B cell (primary cell): ENCODE measurements around the gene MPND. TPM values are rescaled to one million over a fixed set of nuclear protein-coding genes. Genes with fewer than 3 reads are reported as not detected.

ENCODE experiments used
- ATAC-seq: fragments of 200-7000 bp; cut with Tn5 transposase; one replicate; pipeline ENCODE4 v1.10.0; 2021; ENCODE audit warnings: low read depth, mild to moderate bottlenecking, moderate number of reproducible peaks, moderate library complexity
- CTCF ChIA-PET: fragments of 350-600 bp; sonication (Branson Sonifier 250); formaldehyde crosslinking; loops from one replicate; lab custom pipeline; 2021; ENCODE audit warnings: antibody characterized with exemption, inconsistent platforms; lab: Charles Lee
- POLR2A ChIA-PET: fragments of 350-600 bp; sonication (Branson Sonifier 250); formaldehyde crosslinking; loops from one replicate; lab custom pipeline; 2021; ENCODE audit warnings: antibody characterized with exemption; lab: Charles Lee
- DNase-seq: peaks from one replicate; pipeline ENCODE4 v3.0.0; 2013
- H2AFZ ChIP-seq: 2 replicates; pipeline ENCODE4 v1.6.1; 2012; ENCODE audit warnings: mild to moderate bottlenecking, low read depth, low read length; ENCODE audit not compliant: insufficient read depth, poor library complexity, severe bottlenecking
- H3K27ac ChIP-seq, 2 donors: 1 replicate in 1 of 2; 2 replicates in 1 of 2; pipeline ENCODE4 v1.5.1; 2012 to 2013; ENCODE audit warnings: low read length in 2 of 2, mild to moderate bottlenecking in 2 of 2, moderate library complexity in 1 of 2
- H3K27me3 ChIP-seq, 4 experiments: fragments of 200-600 bp in 1 of 4; sonication (generic) in 1 of 4; replicated peaks in 1 of 4; 1 replicate in 2 of 4; 2 replicates in 2 of 4; pipeline versions ENCODE4 v1.6.1 to v1.7.0; 2013 to 2016; ENCODE audit warnings: low read length in 3 of 4, mild to moderate bottlenecking in 2 of 4, mixed read lengths in 1 of 4, moderate library complexity in 1 of 4; ENCODE audit not compliant: insufficient read depth in 4 of 4, control insufficient read depth in 3 of 4; ENCODE audit errors: control extremely low read depth in 1 of 4
- H3K36me3 ChIP-seq, 2 experiments: replicated peaks in 1 of 2; 1 replicate in 1 of 2; 2 replicates in 1 of 2; pipeline versions ENCODE4 v1.6.1 to v1.7.1; 2013; ENCODE audit warnings: low read length in 1 of 2; ENCODE audit not compliant: insufficient read depth in 2 of 2, control insufficient read depth in 1 of 2; ENCODE audit errors: control extremely low read depth in 1 of 2, extremely low read depth in 1 of 2
- H3K4me1 ChIP-seq, 2 donors: fragments of 200-600 bp in 1 of 2; sonication (generic) in 1 of 2; 1 replicate in 1 of 2; 2 replicates in 1 of 2; pipeline versions ENCODE4 v1.5.1 to v1.6.1; 2013 to 2017; ENCODE audit warnings: low read length in 2 of 2; ENCODE audit not compliant: control insufficient read depth in 2 of 2, insufficient read depth in 2 of 2
- H3K4me2 ChIP-seq: replicated peaks from 2 replicates; pipeline ENCODE3; 2012; ENCODE audit warnings: mild to moderate bottlenecking, low read depth, low read length; ENCODE audit not compliant: poor library complexity, severe bottlenecking
- H3K4me3 ChIP-seq, 5 experiments: fragments of 200-600 bp in 1 of 5; sonication (generic) in 1 of 5; 1 replicate in 3 of 5; 2 replicates in 2 of 5; pipeline versions ENCODE4 v1.5.1 to v1.7.0; 2011 to 2016; ENCODE audit warnings: low read length in 4 of 5, mild to moderate bottlenecking in 4 of 5, low read depth in 2 of 5, control low read depth in 1 of 5, moderate library complexity in 1 of 5; ENCODE audit not compliant: insufficient read depth in 1 of 5; ENCODE audit errors: control extremely low read depth in 1 of 5, extremely low read depth in 1 of 5
- H3K79me2 ChIP-seq: fragments of 200-600 bp; sonication (generic); one replicate; pipeline ENCODE4 v1.6.0; 2016; ENCODE audit warnings: low read length; ENCODE audit not compliant: control insufficient read depth, insufficient read depth
- H3K9ac ChIP-seq: fragments of 200-600 bp; sonication (generic); 2 replicates; pipeline ENCODE4 v1.6.1; 2017; ENCODE audit warnings: mild to moderate bottlenecking, low read length, moderate library complexity
- H3K9me3 ChIP-seq, 3 donors: one replicate each; pipeline versions ENCODE4 v1.6.1 to v1.7.1; 2013; ENCODE audit warnings: low read length in 2 of 3; ENCODE audit not compliant: control insufficient read depth in 2 of 3, insufficient read depth in 1 of 3; ENCODE audit errors: control extremely low read depth in 1 of 3
- H4K20me1 ChIP-seq: 2 replicates; pipeline ENCODE4 v1.6.0; 2012; ENCODE audit warnings: mild to moderate bottlenecking, low read length; ENCODE audit not compliant: insufficient read depth, control insufficient read depth, poor library complexity, severe bottlenecking
- H3K27ac Mint-ChIP-seq: one replicate; pipeline ENCODE4 v1.8.0; 2021; ENCODE audit warnings: mixed read lengths
- H3K27me3 Mint-ChIP-seq: one replicate; pipeline ENCODE4 v1.8.0; 2021; ENCODE audit warnings: mixed read lengths
- H3K4me1 Mint-ChIP-seq: one replicate; pipeline ENCODE4 v1.8.0; 2021; ENCODE audit warnings: mixed read lengths
- H3K4me3 Mint-ChIP-seq: one replicate; pipeline ENCODE4 v1.8.0; 2021; ENCODE audit warnings: mixed read lengths
- H3K9me3 Mint-ChIP-seq: one replicate; pipeline ENCODE4 v1.8.0; 2022; ENCODE audit warnings: mixed read lengths; ENCODE audit not compliant: insufficient read depth
- CTCF ChIP-seq: fragments of 200-600 bp; IDR thresholded peaks from one replicate; pipeline ENCODE4 v1.8.0; 2022; ENCODE audit warnings: antibody characterized with exemption, mild to moderate bottlenecking
- EZH2 ChIP-seq: IDR thresholded peaks from 2 replicates; pipeline ENCODE4 v1.6.1; 2012; ENCODE audit warnings: borderline replicate concordance, low read depth, mild to moderate bottlenecking, moderate library complexity, low read length; ENCODE audit not compliant: insufficient read depth, poor library complexity, severe bottlenecking
- WGBS: methylation state at CpG from one replicate; pipeline ENCODE4 v1.1.5; 2013; ENCODE audit warnings: missing lambda C conversion rate; ENCODE audit not compliant: insufficient coverage; 5-methylcytosine and 5-hydroxymethylcytosine counted together
- intact Hi-C: fragments of 100-400 bp; cut with micrococcal nuclease; formaldehyde crosslinking; loops from one replicate; pipeline ENCODE4 v1.10.0; 2022
- polyA plus RNA-seq: library from polyadenylated mRNA; depleted of rRNA; stranded (reverse); fragments of >200 nt; gene quantifications from 2 replicates; pipeline ENCODE4 v1.2.3, GENCODE V29; 2012
- total RNA-seq, 2 donors: library from RNA; stranded (reverse); fragments of 120-200 nt in 1 of 2; gene quantifications; 1 replicate in 1 of 2; 2 replicates in 1 of 2; pipeline versions ENCODE4 v1.2.3 to v1.2.4, GENCODE V29; 2013 to 2022

Gene MPND
- total and polyA plus RNA-seq, 2 donors (not counting 1 experiment from before 2014, with no cell fraction given): 14.5 to 25.6 TPM

GRCh38 chr19:4313847-4314490 lies 29.4 kb upstream of the MPND start:
- Histone ChIP-seq H3K4me3 (no peak overlapping the region), H3K27me3 (no peaks in the 10 kb centered on the region), H3K4me1 (no peaks in the 10 kb centered on the region), H3K9ac (no peak overlapping the region), H3K9me3 (peaks cover 0 to 13% (median 0%) of the 10 kb centered on the region in 3 donors), H3K4me2 (no peak overlapping the region), H3K27ac (no peak overlapping the region), H4K20me1 (no peaks in the 10 kb centered on the region), H2AFZ (no peak overlapping the region), H3K79me2 (no peaks in the 10 kb centered on the region), H3K36me3 (no peaks in the 10 kb centered on the region)
- ATAC-seq (no peak), DNase-seq (no peak)
- Mint-ChIP-seq H3K27me3 (no peaks in the 10 kb centered on the region), H3K4me1 (no peaks in the 10 kb centered on the region), H3K4me3 (no peak overlapping the region), H3K9me3 (no peaks in the 10 kb centered on the region), H3K27ac (no peak overlapping the region)
- CTCF ChIA-PET: no interaction called here
- 92% methylated on average over 5 of the region's 12 CpGs for WGBS
- POLR2A ChIA-PET: interaction anchor here (0.7 kb wide), 1 partner anchor 39 kb away, joined by 6 read pairs; no protein-coding TSS in a partner anchor
- TF ChIP-seq CTCF (no peak), EZH2 (no peak)
- intact Hi-C loops: no loop called here

DNA sequence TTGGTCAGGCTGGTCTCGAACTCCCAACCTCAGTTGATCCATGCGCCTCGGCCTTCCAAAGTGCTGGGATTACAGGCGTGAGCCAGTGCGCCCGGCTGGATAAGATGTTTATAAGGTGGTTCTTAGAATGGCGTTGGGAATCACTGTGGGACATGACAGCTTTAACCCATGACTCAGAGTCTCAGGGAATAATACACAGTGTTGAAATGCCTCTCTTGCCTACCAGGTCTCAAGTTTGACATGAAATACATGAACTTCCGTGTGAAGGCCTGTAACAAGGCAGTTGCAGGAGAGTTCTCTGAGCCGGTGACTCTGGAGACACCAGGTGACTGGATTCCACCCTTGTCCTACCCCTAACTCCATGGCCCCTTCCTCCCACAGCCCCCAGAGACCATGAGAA lies 26.4 kb upstream of the MPND start:
- Histone ChIP-seq H3K9ac (no peak overlapping the region), H3K4me3 (no peak overlapping the region), H2AFZ (no peak overlapping the region), H3K27me3 (no peaks in the 10 kb centered on the region), H3K79me2 (no peaks in the 10 kb centered on the region), H4K20me1 (no peaks in the 10 kb centered on the region), H3K36me3 (no peaks in the 10 kb centered on the region), H3K9me3 (peaks cover 0 to 24% (median 1%) of the 10 kb centered on the region in 3 donors), H3K27ac (no peak overlapping the region), H3K4me1 (no peaks in the 10 kb centered on the region), H3K4me2 (no peak overlapping the region)
- over 99% methylated on average over 9 of the region's 9 CpGs for WGBS
- CTCF ChIA-PET: no interaction called here
- H3K9me3 Mint-ChIP-seq: peaks cover 4% of the 10 kb centered on the region
- H3K4me3 Mint-ChIP-seq: no peak overlapping the region
- DNase-seq (no peak), ATAC-seq (no peak)
- POLR2A ChIA-PET: interaction anchor here (0.6 kb wide), 1 partner anchor 105 kb away, joined by 3 read pairs; no protein-coding TSS in a partner anchor
- no peak overlapping the region for H3K27ac Mint-ChIP-seq
- no peaks in the 10 kb centered on the region for H3K4me1 Mint-ChIP-seq
- intact Hi-C loops: no loop called here
- TF ChIP-seq EZH2 (no peak), CTCF (no peak)
- H3K27me3 Mint-ChIP-seq: no peaks in the 10 kb centered on the region
